ENCODE data around the gene MATN1. TPM values are rescaled to one million over a fixed set of nuclear protein-coding genes. Genes with fewer than 3 reads are reported as not detected.

Gene MATN1
- total RNA-seq, 2 experiments from 2014 or later: 0.28 to 0.42 TPM

GRCh38 chr1:30673395-30673794 lies 50.0 kb downstream of the MATN1 start:
- H3K9me3 ChIP-seq (ENCODE audit: low read length): 0 out of 2 replicates have a peak, but pooled peaks cover 8% of the 10 kb centered on the region
- no peak for DNase-seq (ENCODE audit: low spot score)
- no TSS peak for BruUV-seq (replicated peaks)
- H3K9me2 ChIP-seq (ENCODE audit: insufficient read depth, low read length): no peaks in the 10 kb centered on the region
- ChIA-PET POLR2A (no interaction called here), CTCF (ENCODE audit: unreplicated experiment) (no interaction called here)
- H3K4me2 ChIP-seq (ENCODE audit: low read length): no peak overlapping the region
- H3K4me1 ChIP-seq (ENCODE audit: insufficient read depth, low read length, poor library complexity, severe bottlenecking): no peaks in the 10 kb centered on the region
- intact Hi-C loops (cut with micrococcal nuclease; ENCODE audit: unreplicated experiment): no loop called here
- H2AFZ ChIP-seq (ENCODE audit: low read length): no peak overlapping the region
- no peaks in the 10 kb centered on the region for H3K36me3 ChIP-seq (ENCODE audit: insufficient read depth, low read length)
- no peak overlapping the region for H3K27ac ChIP-seq (ENCODE audit: low read depth, low read length, poor library complexity, severe bottlenecking)
- TF ChIP-seq EZH2phosphoT487 (IDR thresholded peaks at IDR 0.05; ENCODE audit: borderline replicate concordance, low read depth, low read length) (no peak), CTCF (conservative IDR thresholded peaks at IDR 0.05; ENCODE audit: low read length) (no peak)
- H4K20me1 ChIP-seq (ENCODE audit: insufficient read depth, low read length): no peaks in the 10 kb centered on the region
- no peak overlapping the region for H3K4me3 ChIP-seq (ENCODE audit: low read depth, low read length, poor library complexity, severe bottlenecking)
- H3K79me2 ChIP-seq (ENCODE audit: insufficient read depth, low read depth, low read length): no peaks in the 10 kb centered on the region

- intact Hi-C loops (cut with micrococcal nuclease; ENCODE audit: unreplicated experiment): no loop called here
- 0 out of 2 replicates have a peak, but pooled peaks cover 8% of the 10 kb centered on the region for H3K9me3 ChIP-seq (ENCODE audit: low read length)
- BruUV-seq (replicated peaks): no TSS peak
- DNase-seq (ENCODE audit: low spot score): no peak
- H4K20me1 ChIP-seq (ENCODE audit: insufficient read depth, low read length): no peaks in the 10 kb centered on the region
- no peaks in the 10 kb centered on the region for H3K9me2 ChIP-seq (ENCODE audit: insufficient read depth, low read length)
- H3K4me1 ChIP-seq (ENCODE audit: insufficient read depth, low read length, poor library complexity, severe bottlenecking): no peaks in the 10 kb centered on the region
- H3K27ac ChIP-seq (ENCODE audit: low read depth, low read length, poor library complexity, severe bottlenecking): no peak overlapping the region
- H3K4me2 ChIP-seq (ENCODE audit: low read length): no peak overlapping the region
- no peaks in the 10 kb centered on the region for H3K79me2 ChIP-seq (ENCODE audit: insufficient read depth, low read depth, low read length)
- H2AFZ ChIP-seq (ENCODE audit: low read length): no peak overlapping the region
- H3K4me3 ChIP-seq (ENCODE audit: low read depth, low read length, poor library complexity, severe bottlenecking): no peak overlapping the region
- CTCF ChIA-PET (ENCODE audit: unreplicated experiment): no interaction called here
- POLR2A ChIA-PET: no interaction called here
- no peaks in the 10 kb centered on the region for H3K36me3 ChIP-seq (ENCODE audit: insufficient read depth, low read length)
- TF ChIP-seq CTCF (conservative IDR thresholded peaks at IDR 0.05; ENCODE audit: low read length): no peak
- TF ChIP-seq EZH2phosphoT487 (IDR thresholded peaks at IDR 0.05; ENCODE audit: borderline replicate concordance, low read depth, low read length): no peak
Measured at GRCh38 chr1:30672661-30673060, 50.7 kb downstream of the MATN1 start.

GRCh38 chr1:30670240-30671060 lies 52.9 kb downstream of the MATN1 start:
- BruUV-seq (replicated peaks): no TSS peak
- Histone ChIP-seq H3K36me3 (ENCODE audit: insufficient read depth, low read length) (no peaks in the 10 kb centered on the region), H3K4me1 (ENCODE audit: insufficient read depth, low read length, poor library complexity, severe bottlenecking) (no peaks in the 10 kb centered on the region), H3K27ac (ENCODE audit: low read depth, low read length, poor library complexity, severe bottlenecking) (no peak overlapping the region), H3K79me2 (ENCODE audit: insufficient read depth, low read depth, low read length) (no peaks in the 10 kb centered on the region), H3K9me2 (ENCODE audit: insufficient read depth, low read length) (no peaks in the 10 kb centered on the region), H4K20me1 (ENCODE audit: insufficient read depth, low read length) (no peaks in the 10 kb centered on the region), H3K4me2 (ENCODE audit: low read length) (no peak overlapping the region), H3K9me3 (ENCODE audit: low read length) (0 out of 2 replicates have a peak, but pooled peaks cover 8% of the 10 kb centered on the region), H2AFZ (ENCODE audit: low read length) (no peak overlapping the region), H3K4me3 (ENCODE audit: low read depth, low read length, poor library complexity, severe bottlenecking) (no peak overlapping the region)
- ChIA-PET CTCF (ENCODE audit: unreplicated experiment) (no interaction called here), POLR2A (no interaction called here)
- DNase-seq (ENCODE audit: low spot score): no peak
- TF ChIP-seq CTCF (conservative IDR thresholded peaks at IDR 0.05; ENCODE audit: low read length) (no peak), EZH2phosphoT487 (IDR thresholded peaks at IDR 0.05; ENCODE audit: borderline replicate concordance, low read depth, low read length) (no peak)
- intact Hi-C loops (cut with micrococcal nuclease; ENCODE audit: unreplicated experiment): no loop called here

Measured in OCI-LY7 (cell line).